IMR-90 (cell line): ENCODE measurements around the gene CCDC170.

Source experiments
- BHLHE40 ChIP-seq: fragments of 150-350 bp; IDR thresholded peaks from 2 replicates; pipeline ENCODE4 v1.6.1; 2016; ENCODE audit warnings: mild to moderate bottlenecking, low read depth, low read length
- CEBPB ChIP-seq: IDR thresholded peaks from 2 replicates; pipeline ENCODE4 v1.6.1; 2012; ENCODE audit warnings: low read depth, low read length, improper control_type of control experiment
- MAFK ChIP-seq: IDR thresholded peaks from 2 replicates; pipeline ENCODE4 v1.6.1; 2012; ENCODE audit warnings: low read depth, low read length, improper control_type of control experiment
- MAZ ChIP-seq: IDR thresholded peaks from 2 replicates; pipeline ENCODE4 v1.6.1; 2012; ENCODE audit warnings: low read depth, mild to moderate bottlenecking, low read length, improper control_type of control experiment, moderate library complexity, borderline replicate concordance
- MXI1 ChIP-seq: IDR thresholded peaks from 2 replicates; pipeline ENCODE4 v1.6.1; 2012; ENCODE audit warnings: low read depth, mild to moderate bottlenecking, low read length, moderate library complexity, borderline replicate concordance
- NFE2L2 ChIP-seq: fragments of 150-350 bp; IDR thresholded peaks from 2 replicates; pipeline ENCODE4 v1.6.1; 2016; ENCODE audit warnings: low read depth, mild to moderate bottlenecking, low read length
- POLR2A ChIP-seq: IDR thresholded peaks from 2 replicates; pipeline ENCODE4 v1.6.1; 2012; ENCODE audit warnings: mild to moderate bottlenecking, low read depth, low read length
- RAD21 ChIP-seq: IDR thresholded peaks from 2 replicates; pipeline ENCODE4 v1.6.1; 2012; ENCODE audit warnings: low read length, improper control_type of control experiment
- RCOR1 ChIP-seq: IDR thresholded peaks from 2 replicates; pipeline ENCODE4 v1.6.1; 2012; ENCODE audit warnings: mild to moderate bottlenecking, low read length, improper control_type of control experiment; ENCODE audit not compliant: insufficient replicate concordance
- RFX5 ChIP-seq: IDR thresholded peaks from 2 replicates; pipeline ENCODE4 v1.8.0; 2012; ENCODE audit warnings: low read depth, mild to moderate bottlenecking, low read length, moderate library complexity
- SMC3 ChIP-seq: fragments of 150-350 bp; IDR thresholded peaks from 2 replicates; pipeline ENCODE4 v1.6.1; 2016; ENCODE audit warnings: low read depth, mild to moderate bottlenecking, antibody characterized with exemption, low read length, moderate library complexity
- TF ChIP-seq, protein P1 (sequence below): conservative IDR thresholded peaks from 2 replicates; pipeline ENCODE4 v1.5.1; 2012; ENCODE audit warnings: mild to moderate bottlenecking, low read depth, low read length, improper control_type of control experiment
- TF ChIP-seq, protein P2 (sequence below): fragments of 150-350 bp; IDR thresholded peaks from 2 replicates; pipeline ENCODE4 v1.6.1; 2017; ENCODE audit warnings: mild to moderate bottlenecking, antibody characterized with exemption, low read length, low read depth
- TF ChIP-seq, protein P3 (sequence below): fragments of 150-350 bp; IDR thresholded peaks from 2 replicates; pipeline ENCODE4 v1.6.1; 2016; ENCODE audit warnings: low read depth, mild to moderate bottlenecking, low read length, moderate library complexity, borderline replicate concordance

DNA sequence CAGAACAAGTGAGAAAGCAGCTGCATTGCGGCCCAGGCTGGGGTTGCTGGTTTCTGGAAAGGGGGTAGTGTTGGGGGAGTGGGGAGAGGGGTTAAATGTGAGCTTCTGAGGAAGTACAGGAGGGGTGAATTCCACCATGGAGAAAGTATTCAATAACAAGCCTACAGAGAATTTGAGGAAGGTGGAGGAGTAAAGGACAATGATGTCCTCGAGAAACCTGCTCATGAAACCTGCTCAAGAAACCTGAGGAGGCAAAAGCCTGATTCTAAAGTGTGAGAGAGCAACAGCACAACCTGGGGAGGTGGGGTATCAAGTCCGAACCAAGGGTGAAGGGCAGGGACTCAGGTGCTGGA lies 175.4 kb downstream of the CCDC170 start:
- TF ChIP-seq SMC3 (no peak), POLR2A (no peak), RCOR1 (no peak), BHLHE40 (no peak), MXI1 (no peak), MAFK (no peak), RAD21 (no peak), CEBPB (no peak), NFE2L2 (no peak), RFX5 (no peak), MAZ (no peak)
- TF ChIP-seq, protein P1, sequence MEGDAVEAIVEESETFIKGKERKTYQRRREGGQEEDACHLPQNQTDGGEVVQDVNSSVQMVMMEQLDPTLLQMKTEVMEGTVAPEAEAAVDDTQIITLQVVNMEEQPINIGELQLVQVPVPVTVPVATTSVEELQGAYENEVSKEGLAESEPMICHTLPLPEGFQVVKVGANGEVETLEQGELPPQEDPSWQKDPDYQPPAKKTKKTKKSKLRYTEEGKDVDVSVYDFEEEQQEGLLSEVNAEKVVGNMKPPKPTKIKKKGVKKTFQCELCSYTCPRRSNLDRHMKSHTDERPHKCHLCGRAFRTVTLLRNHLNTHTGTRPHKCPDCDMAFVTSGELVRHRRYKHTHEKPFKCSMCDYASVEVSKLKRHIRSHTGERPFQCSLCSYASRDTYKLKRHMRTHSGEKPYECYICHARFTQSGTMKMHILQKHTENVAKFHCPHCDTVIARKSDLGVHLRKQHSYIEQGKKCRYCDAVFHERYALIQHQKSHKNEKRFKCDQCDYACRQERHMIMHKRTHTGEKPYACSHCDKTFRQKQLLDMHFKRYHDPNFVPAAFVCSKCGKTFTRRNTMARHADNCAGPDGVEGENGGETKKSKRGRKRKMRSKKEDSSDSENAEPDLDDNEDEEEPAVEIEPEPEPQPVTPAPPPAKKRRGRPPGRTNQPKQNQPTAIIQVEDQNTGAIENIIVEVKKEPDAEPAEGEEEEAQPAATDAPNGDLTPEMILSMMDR: no peak
- TF ChIP-seq, protein P2, sequence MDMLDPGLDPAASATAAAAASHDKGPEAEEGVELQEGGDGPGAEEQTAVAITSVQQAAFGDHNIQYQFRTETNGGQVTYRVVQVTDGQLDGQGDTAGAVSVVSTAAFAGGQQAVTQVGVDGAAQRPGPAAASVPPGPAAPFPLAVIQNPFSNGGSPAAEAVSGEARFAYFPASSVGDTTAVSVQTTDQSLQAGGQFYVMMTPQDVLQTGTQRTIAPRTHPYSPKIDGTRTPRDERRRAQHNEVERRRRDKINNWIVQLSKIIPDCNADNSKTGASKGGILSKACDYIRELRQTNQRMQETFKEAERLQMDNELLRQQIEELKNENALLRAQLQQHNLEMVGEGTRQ: no peak
- TF ChIP-seq, protein P3, sequence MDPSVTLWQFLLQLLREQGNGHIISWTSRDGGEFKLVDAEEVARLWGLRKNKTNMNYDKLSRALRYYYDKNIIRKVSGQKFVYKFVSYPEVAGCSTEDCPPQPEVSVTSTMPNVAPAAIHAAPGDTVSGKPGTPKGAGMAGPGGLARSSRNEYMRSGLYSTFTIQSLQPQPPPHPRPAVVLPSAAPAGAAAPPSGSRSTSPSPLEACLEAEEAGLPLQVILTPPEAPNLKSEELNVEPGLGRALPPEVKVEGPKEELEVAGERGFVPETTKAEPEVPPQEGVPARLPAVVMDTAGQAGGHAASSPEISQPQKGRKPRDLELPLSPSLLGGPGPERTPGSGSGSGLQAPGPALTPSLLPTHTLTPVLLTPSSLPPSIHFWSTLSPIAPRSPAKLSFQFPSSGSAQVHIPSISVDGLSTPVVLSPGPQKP: no peak
